Activated B cell treated with CpG ODN at 0.5 μM for 24 hours (primary cell): Measurements from ENCODE around the gene CCL28. TPM values are rescaled to one million over a fixed set of nuclear protein-coding genes. Genes with fewer than 3 reads are reported as not detected.

Experiments used
- ATAC-seq: fragments of 200-7000 bp; cut with Tn5 transposase; one replicate; pipeline ENCODE4 v1.10.0; 2021; ENCODE audit warnings: low read depth, mild to moderate bottlenecking, moderate library complexity
- CTCF ChIA-PET: fragments of 350-600 bp; sonication (Branson Sonifier 250); formaldehyde crosslinking; loops from one replicate; lab custom pipeline; 2021; ENCODE audit warnings: antibody characterized with exemption; lab: Charles Lee
- POLR2A ChIA-PET: fragments of 350-600 bp; sonication (Branson Sonifier 250); formaldehyde crosslinking; loops from one replicate; lab custom pipeline; 2021; ENCODE audit warnings: antibody characterized with exemption; lab: Charles Lee
- DNase-seq: peaks from one replicate; pipeline ENCODE4 v3.0.0; 2022
- H3K27ac Mint-ChIP-seq: one replicate; pipeline ENCODE4 v1.8.0; 2020; ENCODE audit warnings: mixed read lengths
- H3K27me3 Mint-ChIP-seq: one replicate; pipeline ENCODE4 v1.8.0; 2021; ENCODE audit warnings: mixed read lengths
- H3K36me3 Mint-ChIP-seq: one replicate; pipeline ENCODE4 v1.8.0; 2021; ENCODE audit warnings: low read depth, mixed read lengths
- H3K4me1 Mint-ChIP-seq: one replicate; pipeline ENCODE4 v1.8.0; 2021; ENCODE audit warnings: mixed read lengths
- H3K4me3 Mint-ChIP-seq: one replicate; pipeline ENCODE4 v1.8.0; 2020; ENCODE audit warnings: mild to moderate bottlenecking, mixed read lengths
- H3K9me3 Mint-ChIP-seq: one replicate; pipeline ENCODE4 v1.8.0; 2020; ENCODE audit warnings: mixed read lengths
- CTCF ChIP-seq: fragments of 200-600 bp; IDR thresholded peaks from one replicate; pipeline ENCODE4 v1.8.0; 2022; ENCODE audit warnings: antibody characterized with exemption, mild to moderate bottlenecking
- intact Hi-C: fragments of 100-400 bp; cut with micrococcal nuclease; formaldehyde crosslinking; loops from one replicate; pipeline ENCODE4 v1.15.1; 2024
- total RNA-seq: library from RNA; stranded (reverse); gene quantifications from 2 replicates; pipeline ENCODE4 v1.2.3, GENCODE V29; 2022

The CCL28 gene
- total RNA-seq, 1 donor from 2014 or later = 11.6 TPM

- intact Hi-C loops = no loop called here
- Mint-ChIP-seq H3K9me3 (no peaks in the 10 kb centered on the region), H3K36me3 (no peaks in the 10 kb centered on the region), H3K27ac (no peak overlapping the region), H3K4me1 (no peaks in the 10 kb centered on the region), H3K27me3 (peaks cover 8% of the 10 kb centered on the region), H3K4me3 (no peak overlapping the region)
- ChIA-PET CTCF (no interaction called here), POLR2A (no interaction called here)
- TF ChIP-seq CTCF = no peak
- DNase-seq = no peak
- no peak for ATAC-seq
Measured at GRCh38 chr5:43352915-43353314, 59.3 kb downstream of the CCL28 start.

DNA sequence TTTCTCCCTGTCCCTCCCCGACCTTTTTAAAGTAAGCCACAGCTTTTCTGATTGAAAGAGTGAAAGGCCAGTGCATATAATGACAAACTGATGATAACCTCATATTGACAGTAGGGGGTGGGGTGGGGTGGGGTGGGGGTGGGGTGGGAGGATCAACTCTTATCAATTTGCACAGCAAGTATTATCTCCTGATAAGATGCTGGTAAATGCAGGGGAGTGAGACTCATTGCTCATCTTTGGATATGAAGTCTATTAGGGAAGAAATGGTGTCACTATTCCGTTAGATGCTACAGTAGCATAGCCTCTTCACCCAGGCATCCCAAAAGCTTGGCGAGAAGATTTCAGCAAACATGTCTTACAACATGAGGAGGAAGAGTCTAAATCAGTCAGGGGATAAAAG lies 60.1 kb downstream of the CCL28 start:
- intact Hi-C loops = no loop called here
- CTCF ChIA-PET = no interaction called here
- no peak for TF ChIP-seq CTCF
- H3K9me3 Mint-ChIP-seq = no peaks in the 10 kb centered on the region
- H3K4me1 Mint-ChIP-seq = no peaks in the 10 kb centered on the region
- H3K36me3 Mint-ChIP-seq = no peaks in the 10 kb centered on the region
- H3K4me3 Mint-ChIP-seq = no peak overlapping the region
- peaks cover 8% of the 10 kb centered on the region for H3K27me3 Mint-ChIP-seq
- no peak overlapping the region for H3K27ac Mint-ChIP-seq
- POLR2A ChIA-PET = interaction anchor here (0.6 kb wide), 1 partner anchor 132 kb away, joined by 9 read pairs; the partner anchor contains the start of gene TMEM267
- DNase-seq (no peak), ATAC-seq (no peak)

DNA sequence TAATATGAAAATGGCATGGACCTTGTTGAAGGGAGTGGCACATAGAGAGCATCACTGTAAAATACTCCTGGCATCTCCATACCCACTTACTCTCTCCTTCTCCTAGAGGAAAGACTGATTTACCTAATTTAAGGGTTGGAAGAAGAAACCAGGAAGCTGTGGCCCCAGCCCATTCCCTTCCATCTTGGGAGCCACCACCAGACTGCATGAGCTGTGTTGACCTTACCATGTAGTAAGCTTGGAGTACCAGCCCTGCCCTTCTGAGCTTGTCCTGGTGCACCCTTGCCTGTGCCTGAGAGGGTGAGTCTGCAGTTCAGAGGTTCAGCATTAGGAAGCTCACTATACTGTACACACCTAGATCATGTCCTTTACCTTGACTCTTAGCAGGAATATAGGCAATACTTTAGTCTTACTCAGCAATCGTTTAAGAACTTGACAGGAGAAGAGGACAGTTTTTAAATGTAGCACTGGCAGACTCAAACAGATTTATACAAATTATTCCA lies 63.3 kb downstream of the CCL28 start:
- Mint-ChIP-seq H3K4me1 (no peaks in the 10 kb centered on the region), H3K4me3 (no peak overlapping the region), H3K36me3 (no peaks in the 10 kb centered on the region), H3K27ac (no peak overlapping the region), H3K9me3 (no peaks in the 10 kb centered on the region), H3K27me3 (peaks cover 8% of the 10 kb centered on the region)
- intact Hi-C loops = no loop called here
- DNase-seq (no peak), ATAC-seq (no peak)
- ChIA-PET CTCF (no interaction called here), POLR2A (no interaction called here)
- TF ChIP-seq CTCF = no peak

DNA sequence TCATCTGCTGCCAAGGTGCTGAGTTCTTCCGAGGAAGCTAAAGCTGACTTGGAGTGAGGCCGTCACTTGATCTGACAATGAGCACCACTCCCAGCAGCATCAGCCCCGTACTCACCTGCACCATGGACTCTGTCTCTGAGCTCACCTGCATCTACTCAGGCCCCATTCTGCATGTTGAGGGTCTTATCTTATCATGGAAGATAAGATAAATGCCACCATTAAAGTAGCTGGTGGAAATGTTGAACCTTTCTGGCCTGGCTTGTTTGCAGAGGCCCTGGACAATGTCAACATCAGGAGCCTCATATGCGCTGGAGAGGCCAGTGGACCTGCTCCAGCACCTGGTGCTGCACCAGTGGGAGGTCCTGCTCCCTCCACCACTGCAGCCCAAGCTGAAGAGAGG lies 64.0 kb downstream of the CCL28 start:
- CTCF ChIA-PET = no interaction called here
- Mint-ChIP-seq H3K27me3 (peaks cover 8% of the 10 kb centered on the region), H3K4me1 (no peaks in the 10 kb centered on the region), H3K4me3 (no peak overlapping the region), H3K9me3 (no peaks in the 10 kb centered on the region), H3K36me3 (no peaks in the 10 kb centered on the region), H3K27ac (no peak overlapping the region)
- DNase-seq (no peak), ATAC-seq (no peak)
- intact Hi-C loops = no loop called here
- no peak for TF ChIP-seq CTCF
- POLR2A ChIA-PET = interaction anchor here (0.7 kb wide), 1 partner anchor 342 kb away, joined by 6 read pairs; no protein-coding TSS in a partner anchor

DNA sequence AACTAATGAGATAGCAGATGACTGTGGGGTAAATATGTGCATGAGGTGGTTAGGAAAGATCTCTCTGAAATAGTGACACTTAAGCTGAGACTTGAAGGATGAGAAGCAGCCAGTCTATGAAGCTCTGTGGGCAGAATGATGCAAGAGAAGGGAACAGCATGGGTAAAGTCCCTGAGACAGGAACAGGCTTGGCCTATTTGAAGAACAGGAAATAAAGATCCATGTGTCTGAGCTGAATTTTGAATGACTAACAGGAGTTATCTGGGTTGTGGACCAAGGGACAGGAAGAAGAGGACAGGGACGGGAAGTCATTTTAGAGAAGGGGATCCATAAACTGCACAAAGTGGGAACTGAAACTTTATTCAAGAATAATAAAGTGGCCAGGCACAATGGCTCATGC lies 73.3 kb downstream of the CCL28 start:
- peaks cover 13% of the 10 kb centered on the region for H3K27me3 Mint-ChIP-seq
- no peak overlapping the region for H3K27ac Mint-ChIP-seq
- intact Hi-C loops = no loop called here
- ChIA-PET POLR2A (interaction anchor here (1.3 kb wide), 1 partner anchor 26 kb away, joined by 3 read pairs; the partner anchor contains the start of gene HMGCS1), CTCF (interaction anchor here (1.1 kb wide), 1 partner anchor 51 kb away, joined by 3 read pairs; no protein-coding TSS in a partner anchor)
- H3K4me3 Mint-ChIP-seq = no peak overlapping the region
- no peak for DNase-seq
- H3K4me1 Mint-ChIP-seq = no peaks in the 10 kb centered on the region
- peaks cover 16% of the 10 kb centered on the region for H3K9me3 Mint-ChIP-seq
- no peak for ATAC-seq
- no peak for TF ChIP-seq CTCF
- no peaks in the 10 kb centered on the region for H3K36me3 Mint-ChIP-seq
